Urothelium cell line (cell line): ENCODE data around the gene ENTPD6.
"Not testable (repeated sequence)": the region's sequence is repeated elsewhere in the genome, so short reads cannot be mapped to it uniquely, and the experiment has no call there.

Experiments
- DNase-seq: peaks from one replicate; pipeline ENCODE4 v3.0.0; 2011; ENCODE audit warnings: low spot score, mixed read lengths
- FAIRE-seq: peaks from 2 replicates; lab custom pipeline; 2011; peaks lifted over from hg19 to GRCh38; lab: Jason Lieb, UNC

Gene ENTPD6

GRCh38 chr20:25195014-25195961 is at the start of gene ENTPD6:
ENTPD6 (plus strand) TSS chr20:25195712; CDS start chr20:25206537, 10,825 bp downstream.
- DNase-seq = peak; percentile 98
- no peak for FAIRE-seq

- FAIRE-seq = no peak
- DNase-seq = no peak
Observed at GRCh38 chr20:25146976-25147375, 48.5 kb upstream of the ENTPD6 start.

GRCh38 chr20:25147716-25148115 is 47.8 kb upstream of the ENTPD6 start:
- DNase-seq (no peak), FAIRE-seq (no peak)

- no peak for DNase-seq
- no peak for FAIRE-seq
Observed at GRCh38 chr20:25148181-25148981, 47.1 kb upstream of the ENTPD6 start.

- DNase-seq = no peak
- no peak for FAIRE-seq
Observed at GRCh38 chr20:25148982-25149846, 46.3 kb upstream of the ENTPD6 start.

GRCh38 chr20:25150016-25150415 is 45.5 kb upstream of the ENTPD6 start:
- no peak for FAIRE-seq

GRCh38 chr20:25158043-25158442 is 37.5 kb upstream of the ENTPD6 start:
- DNase-seq (no peak), FAIRE-seq (no peak)

More at GRCh38 chr20:25150016-25150415, 45.5 kb upstream of the ENTPD6 start:
- no peak for DNase-seq

GRCh38 chr20:25160467-25160866 is 35.0 kb upstream of the ENTPD6 start:
- DNase-seq (no peak), FAIRE-seq (no peak)

- DNase-seq = no peak
- no peak for FAIRE-seq
Observed at GRCh38 chr20:25160897-25161296, 34.6 kb upstream of the ENTPD6 start.

GRCh38 chr20:25165128-25165527 is 30.4 kb upstream of the ENTPD6 start:
- FAIRE-seq = no peak
- no peak for DNase-seq

GRCh38 chr20:25166105-25166782 is 29.3 kb upstream of the ENTPD6 start:
- FAIRE-seq, DNase-seq: not testable (repeated sequence)

GRCh38 chr20:25173321-25173720 is 22.2 kb upstream of the ENTPD6 start:
- DNase-seq = no peak
- FAIRE-seq = no peak

GRCh38 chr20:25173886-25174308 is 21.6 kb upstream of the ENTPD6 start:
- FAIRE-seq (no peak), DNase-seq (no peak)

- FAIRE-seq = peak; percentile 9
- no peak for DNase-seq
Observed at GRCh38 chr20:25176184-25176583, 19.3 kb upstream of the ENTPD6 start.

GRCh38 chr20:25177890-25178321 is 17.6 kb upstream of the ENTPD6 start:
- peak; percentile 50 for DNase-seq
- FAIRE-seq = no peak

- DNase-seq = peak; percentile 74
Observed at GRCh38 chr20:25178563-25179438, 16.7 kb upstream of the ENTPD6 start.

GRCh38 chr20:25179439-25180089 is 15.9 kb upstream of the ENTPD6 start:
- FAIRE-seq = no peak
- no peak for DNase-seq

More at GRCh38 chr20:25178563-25179438, 16.7 kb upstream of the ENTPD6 start:
- peak; percentile 30 for FAIRE-seq

GRCh38 chr20:25184391-25184790 is 11.1 kb upstream of the ENTPD6 start:
- not testable (repeated sequence) for DNase-seq, FAIRE-seq
